A549 (cell line): ENCODE measurements around the gene BBLN. TPM values are rescaled to one million over a fixed set of nuclear protein-coding genes. Genes with fewer than 3 reads are reported as not detected.

Source experiments
- BHLHE40 ChIP-seq: IDR thresholded peaks from 2 replicates; pipeline ENCODE4 v1.6.1; 2012; ENCODE audit warnings: low read depth, low read length, inconsistent platforms
- CHD2 ChIP-seq: fragments of 150-350 bp; IDR thresholded peaks from 2 replicates; pipeline ENCODE4 v1.6.1; 2014; ENCODE audit warnings: low read length; ENCODE audit not compliant: partially characterized antibody
- CHD4 ChIP-seq: fragments of 200-600 bp; sonication (generic); IDR thresholded peaks from 2 replicates; pipeline ENCODE4 v1.6.1; 2016; ENCODE audit warnings: antibody characterized with exemption, mild to moderate bottlenecking, borderline replicate concordance
- EHMT2 ChIP-seq: fragments of 200-600 bp; sonication (generic); IDR thresholded peaks from 2 replicates; pipeline ENCODE4 v1.6.1; 2016; ENCODE audit warnings: antibody characterized with exemption, low read depth, mild to moderate bottlenecking, moderate library complexity
- GATA3 ChIP-seq: IDR thresholded peaks from 2 replicates; pipeline ENCODE4 v1.6.1; 2012; ENCODE audit warnings: borderline replicate concordance
- HOXA7 ChIP-seq: fragments of 250-450 bp; sonication (Bioruptor Pico); IDR thresholded peaks from 2 replicates; pipeline ENCODE4 v1.5.0; 2020; ENCODE audit warnings: mild to moderate bottlenecking, moderate library complexity
- HOXB13 ChIP-seq: fragments of 250-450 bp; sonication (Bioruptor Pico); IDR thresholded peaks from 2 replicates; pipeline ENCODE4 v1.5.0; 2020; ENCODE audit warnings: low read depth, mild to moderate bottlenecking, moderate library complexity
- JUN ChIP-seq, 2 experiments: fragments of >200 bp; sonication (Bioruptor Twin); formaldehyde crosslinking; IDR thresholded peaks; 2 replicates in 1 of 2; 3 replicates in 1 of 2; pipeline ENCODE4 v1.6.1; 2016 to 2017
- JUNB ChIP-seq: fragments of >200 bp; sonication (Bioruptor Twin); formaldehyde crosslinking; IDR thresholded peaks from 2 replicates; pipeline ENCODE4 v1.6.1; 2016
- MAZ ChIP-seq: fragments of 150-350 bp; IDR thresholded peaks from 2 replicates; pipeline ENCODE4 v1.6.1; 2014; ENCODE audit warnings: antibody characterized with exemption, low read depth, low read length, borderline replicate concordance
- POLR2AphosphoS2 ChIP-seq: conservative IDR thresholded peaks from 2 replicates; pipeline ENCODE4 v1.6.1; 2012; ENCODE audit warnings: low read length, improper control_type of control experiment, inconsistent platforms
- RAD21 ChIP-seq, 2 experiments: fragments of >200 bp in 1 of 2; sonication (Bioruptor Twin) in 1 of 2; formaldehyde crosslinking in 1 of 2; IDR thresholded peaks in 1 of 2; conservative IDR thresholded peaks in 1 of 2; 2 replicates in 1 of 2; 3 replicates in 1 of 2; pipeline ENCODE4 v1.6.1; 2012 to 2018; ENCODE audit warnings: inconsistent platforms in 1 of 2
- RFX5 ChIP-seq: fragments of 450-650 bp; IDR thresholded peaks from 2 replicates; pipeline ENCODE4 v1.7.1; 2014; ENCODE audit warnings: antibody characterized with exemption, mild to moderate bottlenecking, moderate library complexity
- TP53 ChIP-seq: fragments of 250-450 bp; sonication (Bioruptor Pico); IDR thresholded peaks from 2 replicates; pipeline ENCODE4 v1.5.0; 2021; ENCODE audit warnings: mild to moderate bottlenecking, moderate library complexity
- polyA plus RNA-seq, 4 experiments: library from polyadenylated mRNA; depleted of rRNA in 3 of 4; stranded (reverse); fragments of >200 nt; fragmentation: RNase III in 1 of 4; extraction: RNeasy Plus Mini Kit Qiagen cat#74134 plus additional on column Dnase treatment in 1 of 4; gene quantifications; 2 replicates in 3 of 4; 3 replicates in 1 of 4; pipeline ENCODE4 v1.2.3, GENCODE V29; 2011 to 2017
- TF ChIP-seq, protein P1 (sequence below): fragments of >200 bp; sonication (Bioruptor Twin); formaldehyde crosslinking; IDR thresholded peaks from 3 replicates; pipeline ENCODE4 v1.5.1; 2016
- TF ChIP-seq, protein P2 (sequence below): fragments of 150-350 bp; IDR thresholded peaks from 2 replicates; pipeline ENCODE4 v1.6.1; 2014; ENCODE audit warnings: low read depth, mild to moderate bottlenecking, low read length
- TF ChIP-seq, protein P3 (sequence below): fragments of 250-450 bp; sonication (Bioruptor Pico); IDR thresholded peaks from 2 replicates; pipeline ENCODE4 v1.5.0; 2021; ENCODE audit warnings: mild to moderate bottlenecking, moderate library complexity, borderline replicate concordance
- TF ChIP-seq, protein P4 (sequence below): fragments of 200-600 bp; sonication (generic); IDR thresholded peaks from 2 replicates; pipeline ENCODE4 v1.6.1; 2016; ENCODE audit warnings: antibody characterized with exemption, mild to moderate bottlenecking, moderate library complexity
- TF ChIP-seq, protein P5 (sequence below): IDR thresholded peaks from 2 replicates; pipeline ENCODE4 v1.6.1; 2012
- TF ChIP-seq, protein P6 (sequence below): fragments of 450-650 bp; IDR thresholded peaks from 2 replicates; pipeline ENCODE4 v1.6.1; 2014; ENCODE audit warnings: antibody characterized with exemption
- TF ChIP-seq, protein P7 (sequence below): IDR thresholded peaks from 2 replicates; pipeline ENCODE4 v1.6.1; 2012; ENCODE audit warnings: low read depth, borderline replicate concordance
- TF ChIP-seq, protein P8 (sequence below): fragments of >200 bp; sonication (Bioruptor Twin); formaldehyde crosslinking; IDR thresholded peaks from 2 replicates; pipeline ENCODE4 v1.6.1; 2016

Gene BBLN
- polyA plus RNA-seq, 2 of the 4 experiments (the other 2 are of a cell fraction): 23.8 to 28.1 TPM

DNA sequence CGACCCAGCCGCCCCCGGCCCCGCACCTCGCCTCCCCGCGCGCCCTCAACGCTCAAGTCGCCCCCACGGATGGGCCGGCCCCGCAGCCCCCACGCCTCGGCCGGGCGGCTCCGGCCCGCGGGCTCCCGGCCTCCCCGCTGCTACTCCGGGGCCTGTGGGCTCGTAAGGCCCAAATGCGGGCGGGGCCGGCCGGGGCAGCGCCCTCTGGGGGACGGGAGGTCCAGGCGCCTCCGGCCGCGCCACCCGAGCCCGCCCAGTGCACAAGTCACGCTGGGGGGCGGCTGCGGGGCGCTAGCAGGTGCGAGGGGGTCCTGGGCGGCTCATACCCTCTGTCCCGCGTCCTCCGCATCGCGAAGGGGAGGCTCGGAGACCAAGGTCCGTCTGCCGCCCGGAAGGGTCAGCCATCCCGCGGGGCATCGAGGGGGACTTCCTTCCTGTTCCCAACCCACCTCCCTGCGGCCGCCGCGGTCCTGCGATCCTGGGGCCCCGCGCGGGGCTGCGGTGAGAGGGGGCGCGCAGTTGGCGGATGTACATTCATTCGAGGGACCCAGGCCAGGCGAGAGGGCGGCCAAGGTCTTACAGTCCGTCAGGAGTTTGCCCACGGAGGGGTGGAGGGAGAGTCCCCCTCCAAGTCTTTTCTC, 31.5 kb downstream of the BBLN start, which contains the start of gene CIZ1 (continued):
- TF ChIP-seq, protein P1, sequence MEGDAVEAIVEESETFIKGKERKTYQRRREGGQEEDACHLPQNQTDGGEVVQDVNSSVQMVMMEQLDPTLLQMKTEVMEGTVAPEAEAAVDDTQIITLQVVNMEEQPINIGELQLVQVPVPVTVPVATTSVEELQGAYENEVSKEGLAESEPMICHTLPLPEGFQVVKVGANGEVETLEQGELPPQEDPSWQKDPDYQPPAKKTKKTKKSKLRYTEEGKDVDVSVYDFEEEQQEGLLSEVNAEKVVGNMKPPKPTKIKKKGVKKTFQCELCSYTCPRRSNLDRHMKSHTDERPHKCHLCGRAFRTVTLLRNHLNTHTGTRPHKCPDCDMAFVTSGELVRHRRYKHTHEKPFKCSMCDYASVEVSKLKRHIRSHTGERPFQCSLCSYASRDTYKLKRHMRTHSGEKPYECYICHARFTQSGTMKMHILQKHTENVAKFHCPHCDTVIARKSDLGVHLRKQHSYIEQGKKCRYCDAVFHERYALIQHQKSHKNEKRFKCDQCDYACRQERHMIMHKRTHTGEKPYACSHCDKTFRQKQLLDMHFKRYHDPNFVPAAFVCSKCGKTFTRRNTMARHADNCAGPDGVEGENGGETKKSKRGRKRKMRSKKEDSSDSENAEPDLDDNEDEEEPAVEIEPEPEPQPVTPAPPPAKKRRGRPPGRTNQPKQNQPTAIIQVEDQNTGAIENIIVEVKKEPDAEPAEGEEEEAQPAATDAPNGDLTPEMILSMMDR: peak; percentile 92
- TF ChIP-seq EHMT2 (no peak), POLR2AphosphoS2 (no peak), JUNB (no peak), HOXA7 (CRISPR knock-in tag) (no peak), HOXB13 (CRISPR knock-in tag) (no peak), MAZ (peak; percentile 81; the same call in 1 of the 2 replicates), CHD2 (no peak), RFX5 (no peak), JUN (IDR thresholded peaks at IDR 0.05) (peak; percentile 82 to 90), CHD4 (no peak), TP53 (CRISPR knock-in tag) (no peak), RAD21 (conservative IDR thresholded peaks at IDR 0.05 in 1 of 2, IDR thresholded peaks at IDR 0.05 in 1 of 2) (peak in 1 of 2 experiments; percentile 37; a peak in 1 of 5 replicates), GATA3 (peak; percentile 18; the same call in 1 of the 2 replicates), BHLHE40 (no peak)
- TF ChIP-seq, protein P2, sequence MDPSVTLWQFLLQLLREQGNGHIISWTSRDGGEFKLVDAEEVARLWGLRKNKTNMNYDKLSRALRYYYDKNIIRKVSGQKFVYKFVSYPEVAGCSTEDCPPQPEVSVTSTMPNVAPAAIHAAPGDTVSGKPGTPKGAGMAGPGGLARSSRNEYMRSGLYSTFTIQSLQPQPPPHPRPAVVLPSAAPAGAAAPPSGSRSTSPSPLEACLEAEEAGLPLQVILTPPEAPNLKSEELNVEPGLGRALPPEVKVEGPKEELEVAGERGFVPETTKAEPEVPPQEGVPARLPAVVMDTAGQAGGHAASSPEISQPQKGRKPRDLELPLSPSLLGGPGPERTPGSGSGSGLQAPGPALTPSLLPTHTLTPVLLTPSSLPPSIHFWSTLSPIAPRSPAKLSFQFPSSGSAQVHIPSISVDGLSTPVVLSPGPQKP: no peak
- TF ChIP-seq, protein P3, sequence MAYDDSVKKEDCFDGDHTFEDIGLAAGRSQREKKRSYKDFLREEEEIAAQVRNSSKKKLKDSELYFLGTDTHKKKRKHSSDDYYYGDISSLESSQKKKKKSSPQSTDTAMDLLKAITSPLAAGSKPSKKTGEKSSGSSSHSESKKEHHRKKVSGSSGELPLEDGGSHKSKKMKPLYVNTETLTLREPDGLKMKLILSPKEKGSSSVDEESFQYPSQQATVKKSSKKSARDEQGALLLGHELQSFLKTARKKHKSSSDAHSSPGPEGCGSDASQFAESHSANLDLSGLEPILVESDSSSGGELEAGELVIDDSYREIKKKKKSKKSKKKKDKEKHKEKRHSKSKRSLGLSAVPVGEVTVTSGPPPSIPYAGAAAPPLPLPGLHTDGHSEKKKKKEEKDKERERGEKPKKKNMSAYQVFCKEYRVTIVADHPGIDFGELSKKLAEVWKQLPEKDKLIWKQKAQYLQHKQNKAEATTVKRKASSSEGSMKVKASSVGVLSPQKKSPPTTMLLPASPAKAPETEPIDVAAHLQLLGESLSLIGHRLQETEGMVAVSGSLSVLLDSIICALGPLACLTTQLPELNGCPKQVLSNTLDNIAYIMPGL (CRISPR knock-in tag): peak; percentile 92; the same call in 1 of the 2 replicates
- TF ChIP-seq, protein P4, sequence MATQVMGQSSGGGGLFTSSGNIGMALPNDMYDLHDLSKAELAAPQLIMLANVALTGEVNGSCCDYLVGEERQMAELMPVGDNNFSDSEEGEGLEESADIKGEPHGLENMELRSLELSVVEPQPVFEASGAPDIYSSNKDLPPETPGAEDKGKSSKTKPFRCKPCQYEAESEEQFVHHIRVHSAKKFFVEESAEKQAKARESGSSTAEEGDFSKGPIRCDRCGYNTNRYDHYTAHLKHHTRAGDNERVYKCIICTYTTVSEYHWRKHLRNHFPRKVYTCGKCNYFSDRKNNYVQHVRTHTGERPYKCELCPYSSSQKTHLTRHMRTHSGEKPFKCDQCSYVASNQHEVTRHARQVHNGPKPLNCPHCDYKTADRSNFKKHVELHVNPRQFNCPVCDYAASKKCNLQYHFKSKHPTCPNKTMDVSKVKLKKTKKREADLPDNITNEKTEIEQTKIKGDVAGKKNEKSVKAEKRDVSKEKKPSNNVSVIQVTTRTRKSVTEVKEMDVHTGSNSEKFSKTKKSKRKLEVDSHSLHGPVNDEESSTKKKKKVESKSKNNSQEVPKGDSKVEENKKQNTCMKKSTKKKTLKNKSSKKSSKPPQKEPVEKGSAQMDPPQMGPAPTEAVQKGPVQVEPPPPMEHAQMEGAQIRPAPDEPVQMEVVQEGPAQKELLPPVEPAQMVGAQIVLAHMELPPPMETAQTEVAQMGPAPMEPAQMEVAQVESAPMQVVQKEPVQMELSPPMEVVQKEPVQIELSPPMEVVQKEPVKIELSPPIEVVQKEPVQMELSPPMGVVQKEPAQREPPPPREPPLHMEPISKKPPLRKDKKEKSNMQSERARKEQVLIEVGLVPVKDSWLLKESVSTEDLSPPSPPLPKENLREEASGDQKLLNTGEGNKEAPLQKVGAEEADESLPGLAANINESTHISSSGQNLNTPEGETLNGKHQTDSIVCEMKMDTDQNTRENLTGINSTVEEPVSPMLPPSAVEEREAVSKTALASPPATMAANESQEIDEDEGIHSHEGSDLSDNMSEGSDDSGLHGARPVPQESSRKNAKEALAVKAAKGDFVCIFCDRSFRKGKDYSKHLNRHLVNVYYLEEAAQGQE: no peak
- TF ChIP-seq, protein P5, sequence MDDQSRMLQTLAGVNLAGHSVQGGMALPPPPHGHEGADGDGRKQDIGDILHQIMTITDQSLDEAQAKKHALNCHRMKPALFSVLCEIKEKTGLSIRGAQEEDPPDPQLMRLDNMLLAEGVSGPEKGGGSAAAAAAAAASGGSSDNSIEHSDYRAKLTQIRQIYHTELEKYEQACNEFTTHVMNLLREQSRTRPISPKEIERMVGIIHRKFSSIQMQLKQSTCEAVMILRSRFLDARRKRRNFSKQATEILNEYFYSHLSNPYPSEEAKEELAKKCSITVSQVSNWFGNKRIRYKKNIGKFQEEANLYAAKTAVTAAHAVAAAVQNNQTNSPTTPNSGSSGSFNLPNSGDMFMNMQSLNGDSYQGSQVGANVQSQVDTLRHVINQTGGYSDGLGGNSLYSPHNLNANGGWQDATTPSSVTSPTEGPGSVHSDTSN: peak; percentile 10; the same call in 1 of the 2 replicates
- TF ChIP-seq, protein P6, sequence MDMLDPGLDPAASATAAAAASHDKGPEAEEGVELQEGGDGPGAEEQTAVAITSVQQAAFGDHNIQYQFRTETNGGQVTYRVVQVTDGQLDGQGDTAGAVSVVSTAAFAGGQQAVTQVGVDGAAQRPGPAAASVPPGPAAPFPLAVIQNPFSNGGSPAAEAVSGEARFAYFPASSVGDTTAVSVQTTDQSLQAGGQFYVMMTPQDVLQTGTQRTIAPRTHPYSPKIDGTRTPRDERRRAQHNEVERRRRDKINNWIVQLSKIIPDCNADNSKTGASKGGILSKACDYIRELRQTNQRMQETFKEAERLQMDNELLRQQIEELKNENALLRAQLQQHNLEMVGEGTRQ: no peak
- TF ChIP-seq, protein P7, sequence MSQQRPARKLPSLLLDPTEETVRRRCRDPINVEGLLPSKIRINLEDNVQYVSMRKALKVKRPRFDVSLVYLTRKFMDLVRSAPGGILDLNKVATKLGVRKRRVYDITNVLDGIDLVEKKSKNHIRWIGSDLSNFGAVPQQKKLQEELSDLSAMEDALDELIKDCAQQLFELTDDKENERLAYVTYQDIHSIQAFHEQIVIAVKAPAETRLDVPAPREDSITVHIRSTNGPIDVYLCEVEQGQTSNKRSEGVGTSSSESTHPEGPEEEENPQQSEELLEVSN: peak; percentile 51
- TF ChIP-seq, protein P8, sequence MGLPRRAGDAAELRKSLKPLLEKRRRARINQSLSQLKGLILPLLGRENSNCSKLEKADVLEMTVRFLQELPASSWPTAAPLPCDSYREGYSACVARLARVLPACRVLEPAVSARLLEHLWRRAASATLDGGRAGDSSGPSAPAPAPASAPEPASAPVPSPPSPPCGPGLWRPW: no peak
- TF ChIP-seq, all 56 proteins: peak for 15
